ENCODE results near the gene ZNF770.
"Not testable (repeated sequence)": the region's sequence is repeated elsewhere in the genome, so short reads cannot be mapped to it uniquely, and the experiment has no call there.

Gene ZNF770

DNA sequence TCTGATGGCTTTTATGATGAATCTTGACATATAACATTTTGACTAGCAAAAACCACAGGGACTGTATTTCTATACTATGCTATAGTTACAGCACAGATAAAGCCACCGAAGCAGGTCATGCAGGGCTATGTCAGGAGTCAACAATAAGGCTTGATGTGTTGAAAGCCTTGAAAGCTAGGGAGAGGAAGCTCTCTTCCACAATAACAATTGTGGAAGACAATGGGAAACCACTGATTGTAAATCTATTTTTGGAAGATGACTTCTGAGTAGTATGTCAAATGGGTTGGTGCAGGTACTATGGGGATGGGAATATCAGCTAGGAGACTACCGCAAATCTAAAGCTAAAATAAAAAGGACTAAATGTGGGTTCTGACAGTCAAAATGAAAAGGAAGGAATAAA, 14.6 kb downstream of the ZNF770 start:
- no peak for DNase-seq
- ATAC-seq, result no peak

DNA sequence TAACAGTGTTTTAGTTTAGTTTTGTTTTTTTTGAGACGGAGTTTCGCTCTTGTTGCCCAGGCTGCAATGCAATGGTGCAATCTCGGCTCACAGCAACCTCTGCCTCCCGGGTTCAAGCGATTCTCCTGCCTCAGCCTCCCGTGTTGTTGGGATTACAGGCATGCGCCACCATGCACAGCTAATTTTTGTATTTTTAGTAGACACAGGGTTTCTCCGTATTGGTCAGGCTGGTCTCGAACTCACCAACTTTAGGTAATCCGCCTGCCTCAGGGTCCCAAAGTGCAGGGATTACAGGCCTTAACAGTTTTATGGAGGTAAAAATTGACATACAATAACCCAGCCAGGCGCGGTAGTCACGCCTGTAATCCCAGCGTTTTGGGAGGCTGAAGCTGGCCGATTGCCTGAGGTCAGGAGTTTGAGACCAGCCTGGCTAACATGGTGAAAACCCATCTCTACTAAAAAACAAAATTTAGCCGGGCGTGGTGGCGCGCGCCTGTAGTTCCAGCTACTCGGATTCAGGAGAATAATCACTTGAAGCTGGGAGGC, 17.9 kb downstream of the ZNF770 start:
- not testable (repeated sequence) for DNase-seq, ATAC-seq

DNA sequence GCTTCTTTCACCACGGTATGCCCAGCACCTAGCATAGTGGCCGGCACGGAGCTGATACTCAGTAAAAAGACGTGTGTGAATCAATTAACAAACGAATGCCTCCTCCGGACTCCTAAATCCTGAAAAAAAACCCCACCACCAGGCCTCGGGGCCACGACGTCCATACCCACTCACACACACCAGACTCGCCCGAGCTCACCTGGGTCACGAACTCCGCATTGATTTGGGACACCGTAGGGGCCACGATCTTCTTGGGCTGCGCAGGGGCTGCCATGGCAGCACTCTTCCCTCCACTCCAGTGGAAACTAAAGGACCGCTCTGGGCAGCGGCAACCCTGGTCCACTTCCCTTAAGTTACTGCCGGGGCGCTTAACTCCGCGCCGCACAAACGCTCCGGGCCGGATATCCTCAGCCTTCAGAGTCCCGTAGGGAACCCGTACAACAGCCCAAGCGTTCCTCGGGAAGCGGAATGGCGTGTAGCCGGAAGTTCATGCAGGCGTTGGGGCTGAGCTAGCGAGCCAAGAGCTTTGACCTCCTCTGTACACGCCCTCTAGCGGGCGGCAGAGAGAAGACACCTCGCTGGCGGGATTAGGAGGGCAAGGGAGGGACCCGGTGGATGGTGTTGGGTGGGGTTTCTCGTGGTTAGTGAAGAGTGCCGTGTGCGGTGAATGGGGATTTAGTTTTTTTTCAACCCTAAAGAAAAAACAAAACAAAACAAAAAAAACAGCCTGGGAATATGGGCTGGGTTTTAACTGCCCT, 18.6 kb downstream of the ZNF770 start, which contains the start of gene AQR:
Gene AQR (minus strand): TSS at position 403 of the 758 bp plus-strand sequence. CDS start 129 bp downstream, at position 274.
- peak; percentile 100 for ATAC-seq

DNA sequence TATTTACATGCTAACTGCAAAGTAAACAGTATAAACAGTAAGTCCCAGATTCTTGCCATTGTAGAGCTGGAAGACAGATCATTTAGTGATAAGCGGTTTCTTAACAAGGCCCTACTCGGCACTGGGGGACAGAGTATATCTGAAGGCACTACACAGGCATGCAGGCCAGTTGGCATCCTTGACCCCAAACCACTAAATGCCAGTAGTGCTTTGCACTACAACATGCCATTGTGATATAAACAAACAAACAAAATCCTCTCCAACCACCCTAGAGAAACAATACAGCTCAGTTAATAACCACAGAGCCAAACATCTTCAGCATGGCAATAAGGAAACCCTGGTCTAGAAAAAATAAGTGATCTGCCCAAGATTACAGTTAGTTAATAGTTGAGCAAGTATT, 23.8 kb downstream of the ZNF770 start:
- ATAC-seq (no peak), DNase-seq (no peak)

More for the DNA sequence above, 18.6 kb downstream of the ZNF770 start, which contains the start of gene AQR:
- DNase-seq, result peak; percentile 90

DNA sequence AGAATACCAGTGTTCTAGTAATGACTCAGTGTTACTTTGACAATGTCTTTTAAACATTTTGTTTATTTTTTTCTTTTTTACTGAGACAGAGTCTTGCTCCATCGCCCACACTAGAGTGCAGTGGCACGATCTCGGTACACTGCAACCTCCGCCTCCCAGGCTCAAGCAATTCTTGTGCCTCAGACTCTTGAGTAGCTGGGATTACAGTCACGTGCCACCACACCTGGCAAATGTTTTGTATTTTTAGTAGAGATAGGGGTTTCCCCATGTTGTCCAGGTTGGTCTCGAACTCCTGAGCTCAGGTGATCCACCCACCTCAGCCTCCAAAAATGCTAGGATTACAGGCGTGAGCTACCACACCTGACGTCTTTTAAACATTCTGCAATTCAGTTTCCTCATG, 34.2 kb downstream of the ZNF770 start:
- ATAC-seq (no peak), DNase-seq (no peak)

DNA sequence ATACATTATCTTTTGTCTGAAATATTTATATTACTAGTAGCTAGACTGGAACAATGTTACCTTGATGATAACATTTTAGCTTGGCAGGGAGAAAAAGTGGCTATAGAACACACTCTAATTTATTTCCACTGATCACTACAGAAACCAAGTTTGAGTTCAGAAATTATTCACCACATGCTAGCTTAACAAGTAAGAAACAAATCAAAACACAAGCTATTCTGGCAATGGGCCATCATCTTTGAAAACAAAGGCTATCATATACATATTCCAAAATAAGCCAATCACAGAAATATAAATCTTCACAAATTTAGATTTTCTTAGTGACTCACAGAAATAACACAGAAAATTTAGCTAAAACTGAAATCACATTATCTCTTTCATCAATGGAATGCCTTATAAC, 35.6 kb downstream of the ZNF770 start:
- ATAC-seq (no peak), DNase-seq (no peak)

DNA sequence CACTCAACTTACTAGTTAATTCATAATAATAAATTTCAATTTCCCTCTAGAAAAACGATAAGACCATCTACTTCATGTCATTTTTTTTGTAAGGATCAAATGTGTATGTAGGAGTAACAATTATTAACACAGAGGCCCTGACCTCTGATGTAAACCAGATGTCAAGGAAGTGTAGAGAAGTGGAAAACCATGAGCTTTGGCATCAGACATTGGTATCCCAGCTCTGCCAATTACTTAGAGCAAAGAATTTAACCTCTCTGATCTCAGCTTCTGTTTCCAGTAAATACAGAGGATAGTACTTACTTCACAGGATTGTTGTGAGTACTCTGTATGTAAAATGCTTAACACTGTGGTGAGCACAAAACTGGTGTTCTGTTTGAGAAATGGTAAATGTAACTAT, 36.1 kb downstream of the ZNF770 start:
- ATAC-seq, result no peak
- no peak for DNase-seq

DNA sequence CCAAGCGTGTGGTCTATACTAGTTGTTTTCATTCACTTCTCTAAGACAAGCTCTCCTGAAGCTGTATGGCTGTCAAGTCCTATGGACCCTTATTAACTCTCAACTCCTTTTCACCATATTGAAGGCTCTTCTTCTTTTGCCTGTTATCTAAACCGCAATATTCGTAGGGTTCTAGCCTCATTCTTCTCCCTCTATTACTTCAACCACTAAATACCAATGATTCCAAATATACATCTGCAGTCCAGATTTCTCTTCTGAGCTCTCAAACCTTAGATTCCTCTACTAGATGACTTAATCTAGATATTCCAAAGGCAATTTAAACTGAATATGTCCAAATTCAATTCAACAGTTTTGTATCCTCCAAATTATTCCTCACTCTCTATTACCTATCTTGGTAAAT, 43.2 kb downstream of the ZNF770 start:
- no peak for ATAC-seq
- no peak for DNase-seq

DNA sequence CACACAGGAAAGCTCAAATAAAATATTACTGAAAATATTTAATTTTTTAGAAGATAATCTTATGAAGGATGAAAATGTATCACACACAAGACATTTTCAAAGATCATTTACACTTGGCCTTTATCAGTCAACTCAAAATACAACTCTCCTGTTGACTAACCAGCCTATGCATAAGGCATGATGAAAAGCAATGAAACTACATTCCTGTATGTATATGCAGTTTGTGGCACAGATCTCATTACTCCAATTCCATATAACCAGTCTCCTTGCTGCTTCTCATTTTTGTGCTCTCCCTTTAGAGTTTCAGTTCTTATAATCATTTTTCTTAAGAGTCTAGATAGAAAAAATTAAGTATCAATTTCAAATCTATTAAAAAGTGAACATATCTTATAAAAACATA, 44.4 kb downstream of the ZNF770 start:
- DNase-seq (no peak), ATAC-seq (no peak)

DNA sequence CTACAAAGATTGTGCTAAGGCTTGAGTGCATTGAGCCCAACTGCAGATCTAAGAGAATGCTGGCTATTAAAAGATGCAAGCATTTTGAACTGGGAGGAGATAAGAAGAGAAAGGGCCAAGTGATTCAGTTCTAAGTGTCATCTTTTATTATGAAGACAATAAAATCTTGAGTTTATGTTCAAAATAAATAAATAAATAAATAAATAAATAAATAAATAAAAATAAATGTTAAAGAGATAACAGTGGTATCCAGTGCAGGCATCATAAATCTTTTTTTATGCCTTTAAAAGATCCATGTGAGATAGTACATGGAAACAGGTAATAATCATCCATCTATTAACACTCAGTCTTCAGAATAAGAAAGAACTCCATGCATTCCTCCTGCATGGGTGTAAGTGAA, 44.8 kb downstream of the ZNF770 start:
- not testable (repeated sequence) for ATAC-seq, DNase-seq

DNA sequence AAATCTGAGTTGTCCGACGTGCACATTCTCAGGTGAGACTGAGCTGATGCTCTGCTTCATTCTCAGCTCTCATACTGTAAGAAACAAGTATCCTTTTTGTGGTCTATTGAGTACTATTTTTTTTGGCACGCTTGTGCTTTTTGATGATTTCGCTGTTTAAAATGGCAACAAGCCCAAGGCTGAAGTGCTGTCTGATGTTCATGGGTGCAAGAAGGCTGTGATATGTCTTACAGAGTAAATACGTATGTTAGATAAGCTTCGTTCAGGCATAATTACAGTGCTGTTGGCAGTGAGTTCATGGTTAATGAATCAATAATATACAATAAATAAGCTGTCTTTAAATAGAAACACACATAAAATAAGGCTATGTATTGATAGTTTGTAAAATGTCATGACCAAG, 45.7 kb downstream of the ZNF770 start:
- ATAC-seq (no peak), DNase-seq (no peak)

DNA sequence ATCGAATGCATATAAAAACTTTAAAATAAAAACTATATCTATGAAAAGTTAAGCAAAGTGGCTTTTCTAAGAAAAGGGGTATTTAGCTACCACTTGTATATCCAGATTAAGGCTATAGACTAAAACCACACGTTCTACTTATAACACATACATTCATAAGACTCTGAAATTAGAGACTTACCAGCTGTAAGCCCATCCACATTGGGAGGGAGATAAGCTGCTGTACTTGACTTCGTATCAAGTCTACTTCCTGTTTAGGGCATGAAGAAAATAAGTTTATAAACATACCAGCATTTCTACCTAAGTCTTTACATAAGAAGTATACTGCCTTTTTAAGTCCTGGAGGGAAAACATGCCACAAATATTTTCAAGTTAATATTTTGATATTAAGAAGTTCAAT, 46.3 kb downstream of the ZNF770 start:
- ATAC-seq, result no peak
- DNase-seq, result no peak

DNA sequence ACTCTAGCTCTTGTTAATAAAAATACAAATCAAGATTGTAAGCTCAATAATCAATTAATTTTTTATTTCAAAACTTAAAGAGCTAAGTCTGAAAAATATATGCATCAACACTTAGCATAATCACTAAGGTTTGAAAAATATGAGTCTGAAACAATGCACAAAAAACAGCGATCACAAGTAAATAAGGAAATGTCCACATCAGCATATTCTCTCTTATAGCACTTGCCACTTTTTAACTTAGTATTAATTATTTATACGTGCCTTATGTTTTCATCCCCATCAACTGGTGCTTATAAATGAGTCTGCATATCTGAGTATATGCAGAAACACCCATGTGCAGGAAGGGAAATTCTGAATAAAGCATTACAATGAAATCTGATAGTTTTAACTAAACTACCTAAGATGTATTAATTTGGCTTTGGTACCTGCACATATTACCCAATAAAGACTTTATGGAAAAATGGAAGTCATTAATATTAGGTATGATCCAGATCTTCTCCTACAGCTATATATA, 46.8 kb downstream of the ZNF770 start:
- DNase-seq (no peak), ATAC-seq (no peak)

DNA sequence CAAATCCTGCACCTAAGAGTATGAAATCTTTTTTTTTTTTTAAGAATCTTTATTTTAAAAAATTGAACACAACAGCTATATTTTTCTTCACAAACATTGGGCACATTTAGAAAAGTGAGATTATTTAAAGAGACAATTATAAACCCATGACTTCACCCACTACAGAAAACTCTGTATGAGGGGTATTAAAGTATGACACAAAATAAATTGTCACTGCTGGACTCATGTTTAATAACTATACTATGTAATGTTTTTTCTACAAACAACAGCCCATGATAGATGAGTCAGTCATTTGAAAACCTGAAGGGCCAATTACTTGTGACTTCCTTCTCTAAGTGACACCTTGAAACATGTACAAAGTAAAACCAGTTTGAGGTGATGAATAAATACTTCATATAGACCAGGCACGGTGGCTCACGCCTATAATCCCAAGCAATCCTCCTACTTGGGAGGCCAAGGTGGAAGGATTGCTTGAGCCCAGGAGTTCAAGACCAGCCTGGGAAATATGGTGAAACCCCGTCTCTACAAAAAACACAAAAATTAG, 54.6 kb downstream of the ZNF770 start:
- DNase-seq (no peak), ATAC-seq (no peak)

DNA sequence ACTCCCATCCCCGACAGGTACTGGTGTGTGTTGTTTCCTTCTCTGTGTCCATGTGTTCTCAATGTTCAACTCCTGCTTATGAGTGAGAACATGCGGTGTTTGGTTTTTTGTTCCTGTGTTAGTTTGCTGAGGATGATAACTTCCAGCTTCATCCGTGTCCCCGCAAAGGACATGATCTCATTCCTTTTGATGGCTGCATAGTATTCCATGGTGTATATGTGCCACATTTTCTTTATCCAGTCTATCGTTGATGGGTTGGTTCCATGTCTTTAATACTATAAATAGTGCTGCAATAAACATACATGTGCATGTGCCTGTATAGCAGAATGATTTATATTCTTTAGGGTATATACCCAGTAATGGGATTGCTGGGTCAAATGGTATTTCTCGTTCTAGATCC, 59.7 kb downstream of the ZNF770 start:
- not testable (repeated sequence) for ATAC-seq, DNase-seq
